Measurements from ENCODE around the gene GAS2L3. TPM values are rescaled to one million over a fixed set of nuclear protein-coding genes. Genes with fewer than 3 reads are reported as not detected.
"Not testable (repeated sequence)": the region's sequence is repeated elsewhere in the genome, so short reads cannot be mapped to it uniquely, and the experiment has no call there.

Gene GAS2L3
- total RNA-seq, 4 donors from 2014 or later, result 2.9 to 7.0 (median 4.3) TPM

DNA sequence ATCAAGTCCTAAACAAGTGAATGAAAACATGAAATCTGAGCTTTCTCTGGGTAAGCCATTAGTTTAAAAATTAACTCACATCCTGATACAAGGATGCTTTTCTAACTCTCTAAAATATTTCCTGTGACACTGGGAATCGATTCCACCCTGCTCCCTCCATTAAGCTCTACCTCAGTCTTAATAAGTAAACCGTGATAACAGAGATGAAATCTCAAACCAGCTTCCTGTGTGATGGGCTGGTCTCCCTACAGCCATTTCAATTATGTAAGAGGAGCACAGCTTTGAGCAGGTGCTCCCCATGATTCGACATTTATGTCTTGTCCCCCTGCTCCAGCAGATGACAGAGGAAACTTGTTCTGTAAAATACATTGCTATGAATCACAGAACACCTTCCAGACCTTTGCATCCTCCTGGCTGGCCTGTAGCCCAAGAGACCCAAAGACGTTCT is 59.0 kb downstream of the GAS2L3 start:
- TF ChIP-seq, protein P1, sequence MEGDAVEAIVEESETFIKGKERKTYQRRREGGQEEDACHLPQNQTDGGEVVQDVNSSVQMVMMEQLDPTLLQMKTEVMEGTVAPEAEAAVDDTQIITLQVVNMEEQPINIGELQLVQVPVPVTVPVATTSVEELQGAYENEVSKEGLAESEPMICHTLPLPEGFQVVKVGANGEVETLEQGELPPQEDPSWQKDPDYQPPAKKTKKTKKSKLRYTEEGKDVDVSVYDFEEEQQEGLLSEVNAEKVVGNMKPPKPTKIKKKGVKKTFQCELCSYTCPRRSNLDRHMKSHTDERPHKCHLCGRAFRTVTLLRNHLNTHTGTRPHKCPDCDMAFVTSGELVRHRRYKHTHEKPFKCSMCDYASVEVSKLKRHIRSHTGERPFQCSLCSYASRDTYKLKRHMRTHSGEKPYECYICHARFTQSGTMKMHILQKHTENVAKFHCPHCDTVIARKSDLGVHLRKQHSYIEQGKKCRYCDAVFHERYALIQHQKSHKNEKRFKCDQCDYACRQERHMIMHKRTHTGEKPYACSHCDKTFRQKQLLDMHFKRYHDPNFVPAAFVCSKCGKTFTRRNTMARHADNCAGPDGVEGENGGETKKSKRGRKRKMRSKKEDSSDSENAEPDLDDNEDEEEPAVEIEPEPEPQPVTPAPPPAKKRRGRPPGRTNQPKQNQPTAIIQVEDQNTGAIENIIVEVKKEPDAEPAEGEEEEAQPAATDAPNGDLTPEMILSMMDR (IDR thresholded peaks at IDR 0.05), result no peak
- TF ChIP-seq POLR2A (IDR thresholded peaks at IDR 0.05; ENCODE audit: low read depth) (no peak), EP300 (IDR thresholded peaks at IDR 0.05) (no peak), POLR2AphosphoS5 (IDR thresholded peaks at IDR 0.05) (no peak)
- no peak overlapping the region for H3K4me3 ChIP-seq

DNA sequence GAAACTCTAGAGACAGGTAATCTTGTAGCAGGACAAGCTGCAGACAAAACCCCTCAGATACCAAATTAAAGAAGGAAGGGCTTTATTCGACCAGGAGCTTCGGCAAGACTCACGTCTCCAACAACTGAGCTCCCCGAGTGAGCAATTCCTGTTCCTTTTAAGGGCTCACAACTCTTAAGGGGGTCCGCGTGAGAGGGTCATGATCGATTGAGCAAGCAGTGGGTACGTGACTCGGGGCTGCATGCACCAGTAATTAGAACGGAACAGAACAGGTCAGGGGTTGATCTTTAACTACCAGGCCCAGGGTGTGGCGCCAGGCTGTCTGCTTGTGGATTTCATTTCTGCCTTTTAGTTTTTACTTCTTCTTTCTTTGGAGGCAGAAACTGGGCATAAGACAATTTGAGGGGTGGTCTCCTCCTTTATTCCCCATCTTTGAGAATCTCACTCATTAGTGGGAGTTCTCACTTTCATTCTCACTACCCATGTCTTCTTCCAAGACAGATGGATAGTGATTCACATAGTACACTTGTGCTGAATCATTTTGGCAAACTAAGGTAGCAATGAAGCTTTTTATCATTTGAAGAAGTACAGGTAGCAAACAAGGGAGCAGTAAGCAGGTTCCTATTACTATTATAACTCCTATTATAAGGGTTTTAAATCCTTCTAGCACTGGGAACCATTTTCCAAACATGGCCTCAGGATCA is 59.8 kb downstream of the GAS2L3 start:
- H3K27me3 ChIP-seq; H3K4me3 ChIP-seq; H3K9me3 ChIP-seq; H3K27ac ChIP-seq (replicated peaks in 1 of 4); H3K4me1 ChIP-seq; DNase-seq (ENCODE audit: extremely low spot score); H3K36me3 ChIP-seq; intact Hi-C loops (cut with DNase I): not testable (repeated sequence)
- 94% methylated on average over 11 of the region's 11 CpGs for WGBS

More for the DNA sequence above, 59.0 kb downstream of the GAS2L3 start:
- WGBS, result 69% methylated on average over 4 of the region's 4 CpGs
- no peaks in the 10 kb centered on the region for H3K9me3 ChIP-seq
- H3K27ac ChIP-seq (replicated peaks in 1 of 4), result no peak overlapping the region
- intact Hi-C loops (cut with DNase I), result no loop called here
- H3K36me3 ChIP-seq, result no peaks in the 10 kb centered on the region
- H3K4me1 ChIP-seq, result no peaks in the 10 kb centered on the region
- DNase-seq (ENCODE audit: extremely low spot score), result no peak
- no peaks in the 10 kb centered on the region for H3K27me3 ChIP-seq

DNA sequence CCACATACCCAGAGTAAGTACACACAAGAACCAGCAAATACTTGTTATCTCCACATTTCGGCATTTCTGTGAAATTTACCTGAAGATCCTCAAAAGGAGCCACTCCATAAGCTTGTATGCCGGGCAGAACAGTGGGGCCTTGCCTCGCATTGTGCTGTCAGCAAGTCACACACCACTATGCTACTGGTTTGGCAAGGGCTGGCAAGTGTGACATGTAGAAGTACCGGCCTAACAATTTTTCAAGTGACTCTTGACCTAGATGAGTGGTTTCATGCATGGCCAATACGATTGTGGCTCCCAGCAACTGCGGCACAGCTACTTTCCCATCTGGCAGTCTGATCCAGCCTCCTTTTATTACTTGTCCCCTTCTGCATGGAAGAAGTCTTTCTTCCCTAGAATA is 69.8 kb downstream of the GAS2L3 start:
- Histone ChIP-seq H3K9me3 (no peaks in the 10 kb centered on the region), H3K4me3 (no peak overlapping the region), H3K27me3 (no peaks in the 10 kb centered on the region), H3K27ac (replicated peaks in 1 of 4) (no peak overlapping the region), H3K4me1 (no peaks in the 10 kb centered on the region), H3K36me3 (no peaks in the 10 kb centered on the region)
- DNase-seq (ENCODE audit: extremely low spot score), result no peak
- 100% methylated on average over 5 of the region's 6 CpGs for WGBS
- intact Hi-C loops (cut with DNase I), result no loop called here
- TF ChIP-seq EP300 (IDR thresholded peaks at IDR 0.05), result no peak
- no peak for TF ChIP-seq POLR2A (IDR thresholded peaks at IDR 0.05; ENCODE audit: low read depth)
- TF ChIP-seq POLR2AphosphoS5 (IDR thresholded peaks at IDR 0.05), result no peak
- TF ChIP-seq, protein P1 (IDR thresholded peaks at IDR 0.05), result no peak

DNA sequence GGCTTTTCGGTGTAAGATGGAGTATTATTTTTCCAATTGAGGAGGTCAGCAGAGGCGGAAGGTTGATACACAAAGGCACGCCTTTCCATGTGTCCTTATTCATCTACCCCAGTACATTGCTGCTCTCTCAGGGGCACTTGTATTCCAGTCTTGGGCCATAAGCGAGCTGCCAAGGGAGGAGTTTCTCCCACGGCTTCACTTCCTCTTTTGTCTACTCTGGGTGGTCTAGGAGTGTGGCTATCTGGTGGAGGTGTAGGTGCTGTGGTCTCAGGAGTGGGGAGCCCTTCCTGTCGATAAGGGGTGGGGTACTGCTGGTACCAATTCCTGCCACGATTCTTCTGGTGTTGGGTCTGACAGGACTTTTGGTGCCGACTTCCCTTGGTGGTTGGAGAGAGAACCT is 73.4 kb downstream of the GAS2L3 start:
- Histone ChIP-seq H3K4me3 (no peak overlapping the region), H3K36me3 (no peaks in the 10 kb centered on the region), H3K9me3 (no peaks in the 10 kb centered on the region), H3K27ac (replicated peaks in 1 of 4) (no peak overlapping the region), H3K4me1 (no peaks in the 10 kb centered on the region), H3K27me3 (no peaks in the 10 kb centered on the region)
- intact Hi-C loops (cut with DNase I), result no loop called here
- no peak for TF ChIP-seq EP300 (IDR thresholded peaks at IDR 0.05)
- no peak for DNase-seq (ENCODE audit: extremely low spot score)
- 88% methylated on average over 8 of the region's 8 CpGs for WGBS

DNA sequence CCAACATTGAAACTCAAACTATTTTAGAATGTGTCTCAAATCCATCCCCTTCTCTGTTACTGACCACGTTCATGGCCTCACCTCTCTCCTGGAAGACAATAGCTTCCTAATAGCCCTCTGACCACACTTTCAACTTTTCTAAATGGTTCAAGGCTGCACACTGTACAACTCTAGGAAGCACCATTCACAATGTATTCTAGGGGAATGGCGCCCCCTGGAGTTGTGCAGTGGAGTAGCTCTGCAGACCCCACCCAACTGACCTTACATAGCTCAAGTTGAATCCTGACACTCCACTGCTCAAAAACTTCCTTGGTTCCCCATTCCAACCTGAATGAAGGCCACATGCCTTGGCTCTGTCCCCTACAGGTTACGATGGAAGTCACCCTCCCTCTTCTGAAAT is 77.6 kb downstream of the GAS2L3 start:
- WGBS, result 85% methylated on average over 3 of the region's 3 CpGs
- DNase-seq (ENCODE audit: extremely low spot score), result no peak
- intact Hi-C loops (cut with DNase I), result no loop called here
- no peaks in the 10 kb centered on the region for H3K4me1 ChIP-seq
- H3K27ac ChIP-seq (replicated peaks in 1 of 4), result no peak overlapping the region
- no peak overlapping the region for H3K4me3 ChIP-seq
- TF ChIP-seq EP300 (IDR thresholded peaks at IDR 0.05), result no peak
- no peak for TF ChIP-seq POLR2A (IDR thresholded peaks at IDR 0.05; ENCODE audit: low read depth)
- TF ChIP-seq, protein P1 (IDR thresholded peaks at IDR 0.05), result no peak
- TF ChIP-seq POLR2AphosphoS5 (IDR thresholded peaks at IDR 0.05), result no peak
- no peaks in the 10 kb centered on the region for H3K27me3 ChIP-seq
- H3K36me3 ChIP-seq, result no peaks in the 10 kb centered on the region
- H3K9me3 ChIP-seq, result no peaks in the 10 kb centered on the region

- TF ChIP-seq POLR2A (IDR thresholded peaks at IDR 0.05; ENCODE audit: low read depth) (no peak), EP300 (IDR thresholded peaks at IDR 0.05) (no peak), POLR2AphosphoS5 (IDR thresholded peaks at IDR 0.05) (no peak)
- Histone ChIP-seq H3K9me3 (no peaks in the 10 kb centered on the region), H3K36me3 (no peaks in the 10 kb centered on the region), H3K4me3 (no peak overlapping the region), H3K27me3 (no peaks in the 10 kb centered on the region), H3K27ac (replicated peaks in 1 of 4) (no peak overlapping the region), H3K4me1 (no peaks in the 10 kb centered on the region)
- no peak for DNase-seq (ENCODE audit: extremely low spot score)
- intact Hi-C loops (cut with DNase I), result no loop called here
- 78% methylated on average over 4 of the region's 4 CpGs for WGBS
These were observed 78.2 kb downstream of the GAS2L3 start for GRCh38 chr12:100651694-100652093.

All from esophagus muscularis mucosa (tissue), 4 donors.